Measurements from ENCODE around the gene GNE.

- TF ChIP-seq, protein P1, sequence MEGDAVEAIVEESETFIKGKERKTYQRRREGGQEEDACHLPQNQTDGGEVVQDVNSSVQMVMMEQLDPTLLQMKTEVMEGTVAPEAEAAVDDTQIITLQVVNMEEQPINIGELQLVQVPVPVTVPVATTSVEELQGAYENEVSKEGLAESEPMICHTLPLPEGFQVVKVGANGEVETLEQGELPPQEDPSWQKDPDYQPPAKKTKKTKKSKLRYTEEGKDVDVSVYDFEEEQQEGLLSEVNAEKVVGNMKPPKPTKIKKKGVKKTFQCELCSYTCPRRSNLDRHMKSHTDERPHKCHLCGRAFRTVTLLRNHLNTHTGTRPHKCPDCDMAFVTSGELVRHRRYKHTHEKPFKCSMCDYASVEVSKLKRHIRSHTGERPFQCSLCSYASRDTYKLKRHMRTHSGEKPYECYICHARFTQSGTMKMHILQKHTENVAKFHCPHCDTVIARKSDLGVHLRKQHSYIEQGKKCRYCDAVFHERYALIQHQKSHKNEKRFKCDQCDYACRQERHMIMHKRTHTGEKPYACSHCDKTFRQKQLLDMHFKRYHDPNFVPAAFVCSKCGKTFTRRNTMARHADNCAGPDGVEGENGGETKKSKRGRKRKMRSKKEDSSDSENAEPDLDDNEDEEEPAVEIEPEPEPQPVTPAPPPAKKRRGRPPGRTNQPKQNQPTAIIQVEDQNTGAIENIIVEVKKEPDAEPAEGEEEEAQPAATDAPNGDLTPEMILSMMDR (IDR thresholded peaks at IDR 0.05) = no peak
- no peak for TF ChIP-seq POLR2A (IDR thresholded peaks at IDR 0.05; ENCODE audit: low read depth)
Measured at GRCh38 chr9:36169708-36170107, 88.5 kb downstream of the GNE start.

All from esophagus muscularis mucosa (tissue), 3 donors.